Activated CD8-positive, alpha-beta memory T cell treated with anti-CD3 and anti-CD28 coated beads for 24 hours (primary cell): ENCODE measurements around the gene DNAJC7.
"Not testable (repeated sequence)": the region's sequence is repeated elsewhere in the genome, so short reads cannot be mapped to it uniquely, and the experiment has no call there.

Source experiments
- DNase-seq: peaks from one replicate; pipeline ENCODE4 v3.0.0-alpha.2; 2020

DNAJC7 gene

GRCh38 chr17:41948762-41949460 lies 68.3 kb downstream of the DNAJC7 start:
- no peak for DNase-seq

- no peak for DNase-seq
These were observed 72.3 kb downstream of the DNAJC7 start for GRCh38 chr17:41944943-41945342.

GRCh38 chr17:41943492-41943891 lies 73.7 kb downstream of the DNAJC7 start:
- no peak for DNase-seq

DNA sequence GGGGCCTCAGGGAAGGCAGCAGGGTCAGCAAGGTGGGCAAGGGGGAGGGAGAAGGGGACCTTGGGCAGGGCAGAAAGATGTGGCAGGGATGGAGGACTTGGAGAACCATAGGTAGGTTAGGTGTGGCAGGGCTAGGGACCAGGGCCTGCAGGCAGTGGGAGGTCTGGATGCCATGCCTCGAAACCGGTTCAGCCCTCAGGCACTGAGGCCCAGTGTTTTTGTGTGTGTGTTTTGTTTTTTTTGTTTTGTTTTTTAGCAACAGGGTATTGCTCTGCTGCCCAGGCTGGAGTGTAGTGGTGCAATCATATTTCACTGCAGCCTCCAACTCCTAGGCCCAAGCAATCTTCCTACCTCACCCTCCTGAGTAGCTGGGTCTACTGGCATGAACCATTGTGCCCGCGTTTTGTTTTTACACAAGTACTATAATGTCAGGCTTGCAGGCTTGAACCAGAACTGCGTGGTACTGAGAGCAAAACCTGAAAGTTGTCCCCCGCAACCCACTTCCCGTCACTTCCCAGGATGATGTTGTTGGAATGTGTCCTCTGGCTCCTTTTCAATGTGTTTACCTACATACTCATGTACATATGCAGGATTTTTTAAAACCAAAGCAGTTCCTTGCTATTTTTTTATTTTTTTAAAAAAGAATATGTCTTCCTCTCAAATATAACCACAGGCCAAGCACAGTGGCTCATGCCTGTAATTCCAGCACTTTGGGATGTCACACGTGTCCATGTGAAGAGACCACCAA lies 74.4 kb downstream of the DNAJC7 start:
- DNase-seq = no peak

GRCh38 chr17:41941168-41941567 lies 76.1 kb downstream of the DNAJC7 start:
- DNase-seq = no peak

DNA sequence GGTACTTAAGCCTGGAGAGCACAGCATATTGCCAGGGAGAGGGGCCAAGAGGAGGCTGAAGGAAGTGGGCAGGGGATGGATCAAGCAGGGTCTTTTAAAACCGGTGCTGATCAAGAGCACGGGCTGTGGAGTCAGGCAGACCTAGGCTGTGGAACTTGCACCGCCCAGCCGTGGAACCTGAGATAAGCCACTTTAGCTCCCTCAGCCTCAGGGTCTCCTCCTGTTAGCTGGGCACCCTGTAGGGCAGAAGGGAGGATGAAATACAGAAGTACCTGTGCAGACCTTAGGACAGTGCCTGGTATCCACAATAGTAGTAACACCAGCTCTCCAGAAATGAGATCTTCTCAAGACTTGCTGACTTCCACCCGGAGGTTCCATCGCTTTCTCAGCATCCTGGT lies 77.5 kb downstream of the DNAJC7 start:
- no peak for DNase-seq

- DNase-seq = no peak
These were observed 78.1 kb downstream of the DNAJC7 start for GRCh38 chr17:41939044-41939692.

DNA sequence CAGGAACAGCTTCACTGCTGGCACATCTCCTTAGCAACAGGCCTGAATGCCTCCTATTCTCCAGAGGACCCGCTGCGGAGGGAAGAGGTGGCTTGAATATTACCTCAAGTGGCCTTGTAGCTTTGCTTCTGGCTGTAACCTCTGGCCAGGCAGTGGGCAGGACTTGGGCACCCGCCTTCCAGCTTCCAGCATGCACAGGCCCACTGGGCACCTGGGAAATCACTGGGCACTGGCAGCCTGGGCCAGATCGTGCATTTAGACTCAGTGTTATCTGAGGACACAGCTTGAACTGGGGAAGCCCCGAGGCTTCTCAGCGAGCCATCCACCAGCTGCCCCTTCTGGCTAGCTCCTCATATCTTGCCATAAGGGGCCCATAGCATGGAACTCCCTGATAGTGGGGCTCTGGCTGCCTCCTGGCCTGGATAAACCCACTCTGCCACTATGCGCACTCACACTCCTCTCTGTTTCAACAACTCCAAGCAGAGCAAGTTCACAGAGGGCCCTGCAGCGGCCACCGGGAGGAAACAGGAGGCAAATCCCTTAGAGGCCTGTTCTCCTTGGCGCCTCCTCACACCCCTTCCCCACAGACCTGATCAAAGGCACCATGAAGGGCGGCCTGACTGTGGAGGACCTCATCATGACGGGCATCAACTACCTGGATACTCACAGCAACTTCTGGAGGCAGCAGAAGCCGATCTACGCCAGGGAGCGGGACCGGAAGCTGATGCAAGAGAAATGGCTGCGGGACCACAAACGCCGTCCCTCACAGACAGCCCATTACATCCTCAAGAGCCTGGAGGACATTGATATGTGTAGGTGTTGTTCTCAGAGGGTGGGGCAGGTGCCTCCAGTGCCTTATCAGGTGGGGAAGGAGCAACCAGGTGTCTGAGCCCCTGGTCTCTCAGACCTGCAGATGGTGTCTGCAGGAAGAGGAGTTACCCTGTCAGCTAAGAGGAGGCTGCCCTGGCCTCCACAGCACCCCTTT lies 79.0 kb downstream of the DNAJC7 start:
- DNase-seq = no peak

DNA sequence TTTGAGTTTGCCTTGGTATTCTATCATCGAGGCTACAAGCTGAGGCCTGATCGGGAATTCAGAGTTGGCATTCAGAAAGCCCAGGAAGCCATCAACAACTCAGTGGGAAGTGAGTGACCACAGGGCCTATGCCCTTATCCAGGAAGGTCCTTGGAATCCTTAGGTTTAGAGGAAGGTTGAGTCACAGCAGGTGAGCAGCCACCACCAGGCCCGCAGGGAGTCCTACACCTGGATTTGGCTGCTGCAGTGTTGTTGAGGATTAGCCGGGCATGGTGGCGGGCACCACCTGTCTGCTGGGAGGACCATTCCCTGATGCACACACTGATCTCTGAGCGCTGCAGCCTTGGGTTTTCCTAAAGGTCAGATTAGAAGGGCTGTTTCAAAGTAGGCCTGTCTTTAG lies 81.6 kb downstream of the DNAJC7 start:
- no peak for DNase-seq

GRCh38 chr17:41932816-41933389 lies 84.3 kb downstream of the DNAJC7 start:
- DNase-seq = no peak

GRCh38 chr17:41931715-41932114 lies 85.5 kb downstream of the DNAJC7 start:
- not testable (repeated sequence) for DNase-seq

DNA sequence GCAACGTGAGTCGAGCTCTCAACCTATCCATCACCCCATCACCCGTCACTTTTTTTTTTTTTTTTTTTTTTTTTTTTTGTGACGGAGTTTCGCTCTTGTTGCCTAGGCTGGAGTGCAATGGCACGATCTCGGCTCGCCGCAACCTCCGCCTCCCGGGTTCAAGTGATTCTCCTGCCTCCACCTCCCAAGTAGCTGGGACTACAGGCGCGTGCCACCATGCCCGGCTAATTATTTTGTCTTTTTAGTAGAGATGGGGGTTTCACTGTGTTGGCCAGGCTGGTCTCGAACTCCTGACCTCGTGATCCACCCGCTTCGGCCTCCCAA lies 86.4 kb downstream of the DNAJC7 start:
- not testable (repeated sequence) for DNase-seq

- DNase-seq = peak; percentile 96
These were observed 87.0 kb downstream of the DNAJC7 start, which contains the start of gene ODAD4 for GRCh38 chr17:41930009-41930832. TSS of gene ODAD4 (plus strand) at chr17:41930617. CDS start at chr17:41930724, 107 bp downstream.

DNA sequence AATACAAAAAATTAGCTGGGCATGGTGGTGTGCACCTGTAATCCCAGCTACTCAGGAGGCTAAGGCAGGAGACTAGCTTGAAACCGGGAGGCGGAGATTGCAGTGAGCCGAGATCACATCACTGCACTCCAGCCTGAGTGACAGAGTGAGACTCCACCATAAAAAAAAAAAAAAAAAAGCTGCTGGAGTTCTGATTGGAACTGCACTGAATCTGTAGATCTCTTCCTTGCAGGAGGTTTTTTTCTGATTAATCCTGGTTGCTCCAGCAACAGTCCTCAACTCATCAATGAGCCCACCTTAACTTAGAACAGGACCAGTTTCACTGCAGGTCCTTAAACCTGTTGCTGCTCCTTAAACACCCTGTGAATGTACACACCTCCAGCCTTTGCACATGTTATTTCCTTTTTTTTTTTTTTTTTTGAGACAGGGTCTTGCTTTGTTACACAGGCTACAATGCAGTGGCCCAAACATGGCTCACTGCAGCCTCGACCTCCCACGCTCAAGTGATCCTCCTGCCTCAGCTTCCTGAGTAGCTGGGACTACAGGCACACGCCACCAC lies 88.5 kb downstream of the DNAJC7 start:
- no peak for DNase-seq
